ENCODE data around the gene ARHGEF40. TPM values are rescaled to one million over a fixed set of nuclear protein-coding genes. Genes with fewer than 3 reads are reported as not detected.

ARHGEF40 gene
- polyA plus RNA-seq, 3 donors from 2014 or later: 0.23 to 0.35 TPM; not detected in 1

DNA sequence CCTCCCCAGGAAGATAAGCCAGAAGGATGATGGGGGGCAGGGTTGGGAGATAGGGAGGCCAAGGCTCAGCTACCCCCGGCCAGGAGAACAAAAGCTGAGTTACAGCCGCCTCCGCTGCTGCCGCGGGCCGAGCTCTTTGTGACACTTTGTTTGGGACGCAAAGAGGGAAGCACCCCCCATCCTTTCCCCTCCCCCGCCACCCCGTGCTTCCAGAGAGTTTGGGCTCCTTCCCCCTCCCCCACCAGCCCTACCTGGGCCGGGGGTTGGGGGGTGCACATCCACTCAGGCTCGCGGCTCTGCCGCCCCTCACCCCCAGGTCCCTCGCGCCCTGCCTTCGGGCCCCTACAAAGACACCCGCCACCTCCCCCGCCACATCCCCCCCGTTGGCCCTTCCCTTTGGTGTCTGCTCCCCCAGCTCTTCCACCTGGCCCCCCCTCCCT lies 27.6 kb downstream of the ARHGEF40 start:
- Mint-ChIP-seq H3K27me3 (ENCODE audit: low read depth in 3 of 3) (peaks cover 3 to 9% (median 5%) of the 10 kb centered on the region in 3 donors), H3K9me3 (no peaks in the 10 kb centered on the region), H3K27ac (peak overlapping the region; percentile 31 to 87 (median 71)), H3K36me3 (no peaks in the 10 kb centered on the region), H3K4me1 (peaks cover 17 to 21% of the 10 kb centered on the region in 2 donors), H3K4me3 (peak overlapping the region; percentile 63 to 85 (median 81))
- no peak for DNase-seq

- peak within 1 kb of the TSS; percentile 83 to 89 (median 87) for H3K4me3 Mint-ChIP-seq
- peak within 1 kb of the TSS; percentile 72 to 87 (median 84) for H3K27ac Mint-ChIP-seq
- no peaks in the 10 kb centered on the region for H3K36me3 Mint-ChIP-seq
- peaks cover 21% of the 10 kb centered on the region in 2 donors for H3K4me1 Mint-ChIP-seq
- peak; percentile 30 to 34 (median 30) for DNase-seq
- no peaks in the 10 kb centered on the region for H3K9me3 Mint-ChIP-seq
- H3K27me3 Mint-ChIP-seq (ENCODE audit: low read depth in 3 of 3): peaks cover 3 to 9% (median 5%) of the 10 kb centered on the region in 3 donors
These were observed 28.2 kb downstream of the ARHGEF40 start, which contains the start of gene ZNF219 for GRCh38 chr14:21098076-21098891. TSS of gene ZNF219 (minus strand) at chr14:21098655. CDS start at chr14:21093591, 5,064 bp downstream.

GRCh38 chr14:21098892-21099595 lies 28.9 kb downstream of the ARHGEF40 start:
- H3K4me1 Mint-ChIP-seq: peaks cover 24 to 26% of the 10 kb centered on the region in 2 donors
- no peaks in the 10 kb centered on the region for H3K9me3 Mint-ChIP-seq
- H3K27ac Mint-ChIP-seq: peak overlapping the region; percentile 72 to 86 (median 78)
- H3K36me3 Mint-ChIP-seq: no peaks in the 10 kb centered on the region
- DNase-seq: no peak
- H3K4me3 Mint-ChIP-seq: peak overlapping the region; percentile 83 to 89 (median 87)
- H3K27me3 Mint-ChIP-seq (ENCODE audit: low read depth in 3 of 3): peaks cover 3 to 9% (median 5%) of the 10 kb centered on the region in 3 donors

DNA sequence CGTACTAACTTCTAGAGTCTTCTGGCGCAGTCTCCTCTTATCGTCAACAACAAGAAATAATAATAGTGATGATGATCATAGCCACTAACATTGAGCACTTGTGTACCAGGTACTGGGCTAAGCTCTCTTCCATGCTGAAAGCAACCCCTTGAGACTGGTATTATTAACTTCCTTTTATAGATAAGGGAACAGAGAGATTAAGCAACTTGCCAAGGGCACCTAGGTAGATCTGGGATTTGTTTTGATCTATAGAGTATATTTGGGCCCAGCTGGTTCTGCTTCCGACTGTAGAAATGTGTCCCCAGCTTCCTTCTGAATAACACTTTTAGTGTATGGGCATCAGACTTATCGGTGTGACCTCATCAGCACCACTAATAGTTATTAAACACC lies 29.5 kb downstream of the ARHGEF40 start:
- peak overlapping the region in 4 of 6 donors; percentile 20 to 86 (median 62) for H3K27ac Mint-ChIP-seq

DNA sequence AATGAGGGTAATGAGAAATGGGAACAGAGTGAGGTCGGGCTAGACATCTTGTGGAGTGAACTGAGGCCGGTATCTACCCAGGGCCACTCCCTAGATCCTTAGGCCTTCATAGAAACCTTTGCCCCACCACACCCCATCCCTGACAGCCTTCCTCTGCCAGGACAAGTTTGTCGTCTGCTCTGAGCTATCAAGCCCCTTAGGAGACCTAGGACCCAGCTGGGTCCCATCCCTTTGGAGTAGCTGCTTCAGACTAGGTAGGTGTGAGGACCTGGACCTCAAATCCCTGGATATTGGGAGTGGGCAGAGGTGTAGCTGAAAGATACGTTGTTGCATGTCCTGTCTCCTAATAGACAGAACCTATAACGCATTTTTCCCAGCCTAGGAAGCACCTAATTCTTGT lies 30.8 kb downstream of the ARHGEF40 start, which contains the start of gene TMEM253:
Gene TMEM253, plus strand, starts transcription at position 136 of the 400 bp plus-strand sequence. CDS start 278 bp downstream, outside the sequence.
- Mint-ChIP-seq H3K27me3 (ENCODE audit: low read depth in 3 of 3) (peaks cover 3 to 9% (median 5%) of the 10 kb centered on the region in 3 donors), H3K36me3 (no peaks in the 10 kb centered on the region), H3K4me3 (peak within 1 kb of the TSS; percentile 8 to 89 (median 84)), H3K4me1 (peaks cover 32 to 34% of the 10 kb centered on the region in 2 donors), H3K9me3 (no peaks in the 10 kb centered on the region), H3K27ac (peak within 1 kb of the TSS in 1 of 6 donors; percentile 49)
- DNase-seq: no peak

More for the DNA sequence above, 29.5 kb downstream of the ARHGEF40 start:
- Mint-ChIP-seq H3K36me3 (no peaks in the 10 kb centered on the region), H3K9me3 (no peaks in the 10 kb centered on the region), H3K4me3 (peak overlapping the region; percentile 54 to 89 (median 87)), H3K27me3 (ENCODE audit: low read depth in 3 of 3) (peaks cover 3 to 9% (median 5%) of the 10 kb centered on the region in 3 donors), H3K4me1 (peaks cover 26 to 30% of the 10 kb centered on the region in 2 donors)
- DNase-seq: no peak

GRCh38 chr14:21101802-21102413 lies 31.8 kb downstream of the ARHGEF40 start:
- Mint-ChIP-seq H3K27me3 (ENCODE audit: low read depth in 3 of 3) (peaks cover 3 to 9% (median 5%) of the 10 kb centered on the region in 3 donors), H3K27ac (peak overlapping the region in 2 of 6 donors; percentile 40 to 45), H3K36me3 (no peaks in the 10 kb centered on the region), H3K4me1 (peaks cover 34 to 39% of the 10 kb centered on the region in 2 donors), H3K4me3 (no peak overlapping the region), H3K9me3 (no peaks in the 10 kb centered on the region)
- DNase-seq: no peak

DNA sequence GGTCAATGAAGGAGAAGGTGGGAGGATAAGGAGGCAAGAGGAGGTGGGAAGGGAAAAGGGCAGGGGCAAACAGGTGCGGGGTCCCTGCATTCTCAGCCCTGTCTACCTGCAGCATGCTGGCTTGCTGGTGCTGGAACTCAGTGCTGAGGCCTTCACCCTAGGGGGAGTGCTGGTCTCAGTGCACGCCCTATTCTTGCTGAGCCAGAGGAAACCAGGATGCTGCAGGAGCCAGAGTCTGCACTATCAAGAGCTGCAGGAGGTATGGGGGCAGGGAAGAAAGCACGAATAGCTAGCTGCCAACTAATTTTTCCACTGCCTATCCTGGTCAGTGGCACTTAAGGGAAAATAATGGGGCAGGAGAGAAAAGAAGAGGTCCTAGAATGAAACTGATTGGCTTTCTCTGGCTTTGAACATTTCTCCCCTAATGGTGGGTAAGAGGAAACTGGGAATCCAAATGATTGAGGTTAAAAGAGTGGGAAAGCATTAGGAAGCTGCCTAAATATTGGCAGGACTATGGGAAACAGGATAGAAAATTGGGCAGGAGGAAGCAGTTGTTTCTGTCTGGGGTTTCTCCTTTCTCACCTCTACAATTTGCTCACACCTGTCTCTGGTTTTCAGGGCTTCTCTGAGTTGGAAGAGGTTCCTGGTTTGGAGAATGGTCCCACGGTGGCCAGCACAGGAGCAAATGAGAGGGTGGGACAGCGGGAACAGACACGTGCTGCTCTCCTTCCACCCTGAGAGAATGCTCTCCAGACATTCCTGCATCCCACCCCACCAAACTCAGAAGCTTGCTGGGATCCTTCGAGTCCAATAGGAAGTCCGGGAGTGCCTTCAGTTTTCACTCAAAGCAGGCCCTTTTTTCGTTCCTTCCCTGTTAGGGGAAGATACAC lies 32.7 kb downstream of the ARHGEF40 start:
- Mint-ChIP-seq H3K27ac (peak overlapping the region in 5 of 6 donors; percentile 77 to 97 (median 92)), H3K36me3 (no peaks in the 10 kb centered on the region), H3K27me3 (ENCODE audit: low read depth in 3 of 3) (peaks cover 3 to 5% (median 3%) of the 10 kb centered on the region in 3 donors), H3K4me3 (peak overlapping the region; percentile 82 to 94 (median 88)), H3K9me3 (no peaks in the 10 kb centered on the region), H3K4me1 (peaks cover 32 to 35% of the 10 kb centered on the region in 2 donors)
- no peak for DNase-seq

DNA sequence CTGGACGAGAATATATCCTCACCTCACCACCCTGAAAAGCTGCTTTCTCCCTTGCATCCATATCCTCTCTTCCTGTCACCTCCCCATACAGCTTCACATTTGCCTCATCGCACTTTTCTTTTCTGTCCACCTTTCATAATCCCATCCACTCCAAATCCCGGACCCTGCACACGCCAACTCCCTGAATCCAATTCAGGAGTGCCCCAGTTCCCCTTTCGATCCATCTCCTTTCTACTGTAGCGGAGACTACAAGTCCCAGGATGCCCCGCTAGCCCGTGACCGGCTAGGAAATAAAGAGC lies 33.3 kb downstream of the ARHGEF40 start:
- Mint-ChIP-seq H3K36me3 (no peaks in the 10 kb centered on the region), H3K4me1 (peaks cover 32 to 35% of the 10 kb centered on the region in 2 donors), H3K27ac (peak overlapping the region; percentile 77 to 97 (median 94)), H3K27me3 (ENCODE audit: low read depth in 3 of 3) (peaks cover 3 to 5% (median 3%) of the 10 kb centered on the region in 3 donors), H3K9me3 (no peaks in the 10 kb centered on the region), H3K4me3 (peak overlapping the region; percentile 82 to 94 (median 88))
- DNase-seq: no peak

DNA sequence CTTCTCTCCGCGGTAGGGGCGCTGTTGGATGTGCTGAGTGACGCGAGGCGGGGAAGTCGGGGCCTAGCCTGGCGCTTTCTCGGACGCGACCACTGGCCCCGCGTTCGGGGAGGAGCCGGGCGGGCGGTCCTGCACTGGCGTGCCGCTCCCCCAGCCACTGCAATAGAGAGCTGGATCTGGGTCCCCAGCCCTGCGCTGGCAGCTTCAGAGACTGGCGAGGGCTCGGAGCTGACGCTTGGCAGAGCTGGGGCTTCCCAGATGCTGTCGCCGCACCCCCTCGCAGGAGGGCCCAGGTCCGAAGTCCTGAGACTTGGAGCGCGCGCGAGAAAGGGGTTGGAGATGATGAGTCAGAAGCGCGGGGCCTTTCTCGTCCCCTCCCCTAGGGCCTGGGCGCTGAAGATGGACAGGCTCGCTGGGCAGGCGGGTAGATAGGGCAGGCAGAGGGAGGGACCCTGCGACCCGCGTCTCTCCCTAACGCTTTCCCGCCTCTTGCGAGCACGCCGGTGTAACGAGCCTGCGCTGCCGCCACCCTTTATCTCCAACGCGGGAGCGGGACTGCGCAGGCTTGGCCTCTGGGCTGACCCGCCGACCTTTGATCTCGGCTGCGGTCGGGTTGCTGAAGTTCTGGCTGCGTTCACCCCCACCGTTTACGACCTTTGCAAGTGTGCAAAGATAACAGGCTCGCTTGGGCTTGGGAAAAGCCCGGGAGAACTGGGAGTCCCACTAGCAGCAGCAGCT lies 33.8 kb downstream of the ARHGEF40 start:
- Mint-ChIP-seq H3K4me1 (peaks cover 29 to 31% of the 10 kb centered on the region in 2 donors), H3K4me3 (peak overlapping the region; percentile 82 to 94 (median 88)), H3K9me3 (no peaks in the 10 kb centered on the region), H3K36me3 (no peaks in the 10 kb centered on the region), H3K27me3 (ENCODE audit: low read depth in 3 of 3) (peaks cover 1 to 3% (median 3%) of the 10 kb centered on the region in 3 donors), H3K27ac (peak overlapping the region; percentile 77 to 97 (median 94))
- peak; percentile 91 to 93 (median 92) for DNase-seq

DNA sequence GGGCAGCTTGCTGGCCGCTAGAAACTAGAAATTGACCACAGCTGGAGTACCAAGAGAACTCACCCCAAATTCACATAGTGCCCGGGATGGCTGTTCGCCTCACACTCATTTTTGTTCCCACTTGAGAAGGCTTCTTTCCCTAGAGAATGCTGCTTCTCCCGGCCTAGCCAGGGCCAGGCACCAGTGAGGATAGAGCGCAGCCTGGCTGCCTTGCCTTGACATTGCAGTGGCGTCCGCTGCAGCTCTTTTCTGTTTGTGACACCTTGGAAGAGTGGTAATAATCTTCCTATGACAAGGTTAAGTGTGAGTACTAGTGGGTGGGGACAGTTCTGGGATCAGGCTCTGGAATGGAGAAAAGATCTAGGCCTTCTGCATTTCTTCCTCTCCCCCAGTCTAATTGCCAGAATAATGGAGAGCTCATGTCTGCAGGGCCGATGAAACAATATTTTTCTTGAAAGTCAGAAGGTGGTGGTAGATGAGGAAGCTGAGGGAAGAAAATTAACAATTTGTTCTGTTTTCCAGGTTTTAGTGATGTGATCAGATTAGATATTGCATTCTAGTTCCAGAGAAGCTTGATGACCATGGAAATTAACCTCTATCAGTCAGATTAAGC lies 34.5 kb downstream of the ARHGEF40 start:
- DNase-seq: peak; percentile 53 to 60 (median 57)
- Mint-ChIP-seq H3K27me3 (ENCODE audit: low read depth in 3 of 3) (peaks cover 0 to 3% (median 1%) of the 10 kb centered on the region in 3 donors), H3K4me3 (peak overlapping the region; percentile 82 to 94 (median 88)), H3K27ac (peak overlapping the region; percentile 77 to 97 (median 94)), H3K9me3 (no peaks in the 10 kb centered on the region), H3K4me1 (peaks cover 22 to 24% of the 10 kb centered on the region in 2 donors), H3K36me3 (no peaks in the 10 kb centered on the region)

- H3K27me3 Mint-ChIP-seq (ENCODE audit: low read depth in 3 of 3): peaks cover 1 to 3% (median 2%) of the 10 kb centered on the region in 3 donors
- no peaks in the 10 kb centered on the region for H3K9me3 Mint-ChIP-seq
- no peak for DNase-seq
- H3K4me1 Mint-ChIP-seq: peaks cover 21 to 22% of the 10 kb centered on the region in 2 donors
- H3K4me3 Mint-ChIP-seq: peak overlapping the region in 2 of 5 donors; percentile 88 to 91
- no peaks in the 10 kb centered on the region for H3K36me3 Mint-ChIP-seq
- peak overlapping the region in 5 of 6 donors; percentile 34 to 97 (median 95) for H3K27ac Mint-ChIP-seq
These were observed 35.0 kb downstream of the ARHGEF40 start for GRCh38 chr14:21105095-21105494.

DNA sequence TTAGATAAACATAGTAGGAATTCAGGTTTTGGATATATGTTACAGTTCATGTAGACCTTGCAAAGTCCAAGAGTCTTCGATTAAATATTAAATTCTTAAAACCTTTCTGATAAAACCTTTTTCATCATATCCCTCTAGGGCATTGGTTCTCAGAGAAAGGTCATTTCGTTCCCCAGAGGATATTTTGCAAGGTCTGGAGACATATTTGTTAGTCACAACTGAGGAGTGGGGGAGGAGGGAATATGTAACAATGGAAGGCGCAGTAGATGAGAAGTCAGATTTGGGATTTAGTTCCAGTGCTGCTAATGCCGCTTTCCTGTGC lies 36.0 kb downstream of the ARHGEF40 start:
- Mint-ChIP-seq H3K27ac (no peak overlapping the region), H3K4me3 (no peak overlapping the region), H3K27me3 (ENCODE audit: low read depth in 3 of 3) (peaks cover 0 to 3% (median 1%) of the 10 kb centered on the region in 3 donors), H3K9me3 (no peaks in the 10 kb centered on the region), H3K36me3 (no peaks in the 10 kb centered on the region), H3K4me1 (peaks cover 21 to 22% of the 10 kb centered on the region in 2 donors)
- DNase-seq: no peak
